HG03520 (cell line): ENCODE measurements around the gene AGK.
"Not testable (repeated sequence)": the region's sequence is repeated elsewhere in the genome, so short reads cannot be mapped to it uniquely, and the experiment has no call there.

ENCODE experiments used
- ATAC-seq: cut with Tn5 transposase; IDR thresholded peaks from one replicate; pipeline ENCODE4 v1.9.1; 2021; ENCODE audit warnings: mild to moderate bottlenecking, moderate library complexity; ENCODE audit not compliant: unreplicated experiment

Gene AGK

DNA sequence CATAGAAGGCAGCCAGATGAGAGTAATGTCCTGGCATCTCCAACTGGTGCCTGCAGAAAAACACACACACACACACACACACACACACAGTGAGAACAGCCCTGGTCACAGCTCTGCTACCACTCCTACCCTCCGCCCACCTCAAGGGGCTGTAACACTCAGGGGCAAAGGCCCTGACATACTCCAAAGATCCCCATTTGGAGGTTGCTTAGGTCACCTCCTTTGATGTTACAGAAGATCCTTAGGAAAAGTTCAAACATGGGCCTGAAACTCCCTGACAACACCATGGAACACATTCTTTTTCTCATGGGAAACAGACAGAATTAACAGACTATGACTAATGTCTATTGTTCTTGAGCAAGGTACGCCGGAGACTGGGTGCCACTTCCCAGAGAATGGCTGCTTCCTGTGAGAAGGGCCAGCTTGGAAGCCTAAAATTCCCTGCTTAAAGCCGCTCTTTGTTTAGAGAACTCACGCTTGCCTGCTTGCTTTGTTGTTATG lies 123.0 kb downstream of the AGK start:
- ATAC-seq: no peak

DNA sequence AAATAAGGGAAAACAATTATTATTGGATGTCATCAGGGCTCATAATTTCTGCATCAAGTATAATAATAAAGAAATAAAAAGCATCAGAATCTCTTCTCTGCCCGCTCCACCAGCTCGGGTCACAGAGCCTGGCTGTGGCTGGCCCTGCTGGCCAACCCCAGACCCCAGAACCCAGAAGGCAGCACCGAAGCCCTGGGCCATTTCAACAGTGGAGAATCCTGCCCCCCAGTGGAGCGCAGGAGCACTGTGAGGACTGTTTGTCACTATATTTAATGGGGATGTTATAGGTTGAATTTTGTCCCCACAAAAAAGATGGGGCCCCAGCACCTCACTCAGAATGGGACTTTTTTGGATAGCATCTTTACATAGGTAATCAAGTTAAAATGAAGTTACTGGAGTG lies 123.5 kb downstream of the AGK start:
- no peak for ATAC-seq

- no peak for ATAC-seq
Measured at GRCh38 chr7:141675436-141676215, 124.4 kb downstream of the AGK start.

DNA sequence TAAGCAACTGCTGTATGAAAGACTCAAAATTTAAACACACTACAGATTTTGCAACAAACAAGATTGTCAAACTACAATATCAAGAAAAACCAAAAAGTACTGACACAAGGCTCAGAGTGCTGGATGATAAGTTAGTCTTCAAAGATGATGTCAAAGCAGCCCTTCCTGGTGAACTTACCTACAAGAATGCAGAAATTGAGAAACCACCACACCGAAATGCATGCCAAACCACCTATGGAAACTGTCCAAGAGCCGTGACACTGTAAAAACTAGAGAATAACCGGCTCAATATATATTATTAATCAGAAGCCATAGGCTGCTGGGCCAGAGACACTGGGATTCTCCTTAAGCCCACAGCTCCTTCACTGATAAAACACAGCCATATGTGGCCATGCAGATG lies 125.4 kb downstream of the AGK start:
- no peak for ATAC-seq

- ATAC-seq: peak; percentile 70
Measured at GRCh38 chr7:141679014-141679413, 127.8 kb downstream of the AGK start.

GRCh38 chr7:141685285-141686023 lies 134.2 kb downstream of the AGK start:
- no peak for ATAC-seq

GRCh38 chr7:141686074-141686473 lies 134.9 kb downstream of the AGK start:
- no peak for ATAC-seq

DNA sequence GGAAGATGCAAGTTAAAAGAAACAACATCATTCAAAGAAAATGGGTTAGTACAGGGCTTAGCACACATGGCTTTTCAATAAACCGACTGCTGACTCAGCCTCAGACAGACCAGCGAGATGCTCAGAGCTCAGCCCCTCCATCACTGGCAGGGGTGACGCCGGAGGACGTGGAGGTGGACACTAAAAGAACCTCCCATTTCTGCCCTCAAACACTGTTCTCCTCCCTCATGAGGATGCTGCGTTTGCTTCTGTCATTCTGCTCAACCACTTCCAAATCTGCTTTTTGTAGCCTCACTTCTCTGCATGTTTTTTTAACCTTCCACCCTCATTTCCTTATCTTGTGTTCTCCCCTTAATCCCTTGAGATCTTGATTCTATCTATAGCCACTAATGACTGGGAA lies 135.5 kb downstream of the AGK start:
- no peak for ATAC-seq

DNA sequence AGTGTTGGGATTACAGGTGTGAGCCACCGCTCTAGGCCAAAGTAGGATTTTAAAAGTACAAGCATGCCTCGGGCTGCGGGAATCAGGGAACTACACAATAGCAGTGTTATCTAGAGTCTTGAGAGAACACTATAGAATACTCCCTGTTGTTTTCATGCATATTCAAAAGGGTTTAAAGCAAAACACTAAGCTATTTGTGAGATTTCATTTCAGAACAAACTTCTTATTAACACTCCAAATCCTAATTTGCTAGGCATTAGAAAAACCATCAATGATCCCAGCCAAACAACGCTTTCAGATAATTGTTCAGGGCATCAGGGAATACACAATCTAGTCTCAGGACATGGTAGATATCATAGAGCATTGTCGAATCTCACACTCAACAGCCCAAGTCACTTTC lies 136.8 kb downstream of the AGK start:
- ATAC-seq: no peak

GRCh38 chr7:141689072-141689825 lies 138.0 kb downstream of the AGK start:
- not testable (repeated sequence) for ATAC-seq

DNA sequence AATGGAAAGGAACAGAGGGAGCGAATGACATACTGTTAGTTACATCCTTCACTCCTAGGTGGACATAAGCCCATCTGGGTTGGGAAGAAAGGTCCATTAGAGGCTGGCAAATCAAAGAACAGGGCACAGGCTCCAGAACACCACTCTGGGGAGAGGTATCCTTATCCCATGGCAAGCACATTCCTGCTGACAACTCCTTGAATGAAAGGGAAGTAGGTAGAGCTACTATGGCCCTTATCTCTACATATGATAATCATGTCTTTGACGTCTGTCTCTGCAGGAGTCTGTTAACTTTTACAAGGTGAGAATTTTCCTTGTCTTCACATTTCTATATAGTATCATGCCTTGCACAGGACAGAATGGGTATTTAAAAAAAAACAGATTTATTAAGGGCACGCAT lies 140.3 kb downstream of the AGK start:
- no peak for ATAC-seq

DNA sequence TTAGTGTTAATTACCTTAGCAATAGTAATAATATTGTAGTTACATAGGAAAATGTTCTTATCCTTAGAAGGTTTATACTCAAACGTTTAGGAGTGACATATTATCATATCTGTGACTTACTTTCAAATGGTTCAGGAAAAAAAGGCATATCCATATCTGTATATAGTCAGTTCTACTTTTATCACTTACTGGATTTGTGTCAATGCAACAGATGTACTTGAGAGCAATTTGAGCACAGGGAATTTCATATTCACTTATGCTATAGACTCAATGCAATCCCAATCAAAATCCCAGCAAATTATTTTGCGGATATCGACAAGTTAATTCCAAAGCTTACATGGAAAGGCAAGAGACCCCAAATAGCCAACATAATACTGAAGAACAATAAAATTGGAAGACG lies 140.8 kb downstream of the AGK start:
- no peak for ATAC-seq

DNA sequence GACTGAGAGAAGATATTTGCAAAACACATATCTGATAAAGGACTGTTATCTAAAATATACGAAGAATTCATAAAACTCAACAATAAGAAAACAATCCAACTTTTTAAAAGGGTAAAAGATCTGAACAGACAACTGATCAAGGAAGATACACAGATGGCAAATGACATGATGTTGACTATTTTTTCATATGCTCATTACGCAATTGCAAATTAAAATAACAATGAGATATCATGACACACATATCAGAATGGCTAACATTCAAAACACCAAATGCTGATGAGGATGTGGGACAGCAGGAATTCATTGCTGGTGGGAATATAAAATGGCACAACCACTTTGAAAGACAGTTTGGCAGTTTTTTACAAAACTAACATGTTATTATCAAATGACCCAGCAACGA lies 141.9 kb downstream of the AGK start:
- no peak for ATAC-seq

- no peak for ATAC-seq
Measured at GRCh38 chr7:141695803-141696289, 144.6 kb downstream of the AGK start.

DNA sequence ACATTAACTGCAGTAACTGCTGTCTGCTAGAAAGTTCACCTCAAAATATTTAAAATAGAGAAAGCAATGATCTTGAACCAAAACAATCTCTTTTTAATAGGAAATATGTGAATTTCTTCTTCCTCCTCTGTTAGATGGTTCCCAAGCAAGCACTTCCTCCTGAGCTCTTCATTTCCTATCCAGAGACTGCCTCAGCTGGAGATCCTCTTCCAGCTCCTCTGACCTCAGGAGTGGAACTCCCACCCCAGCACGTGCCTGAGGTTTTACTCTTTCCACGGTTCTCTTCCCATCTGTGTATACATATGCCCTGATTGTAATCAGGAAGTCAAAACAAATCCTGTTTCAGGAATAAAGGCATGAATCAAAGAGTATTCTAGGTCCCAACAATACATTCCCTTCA lies 145.1 kb downstream of the AGK start:
- ATAC-seq: no peak

DNA sequence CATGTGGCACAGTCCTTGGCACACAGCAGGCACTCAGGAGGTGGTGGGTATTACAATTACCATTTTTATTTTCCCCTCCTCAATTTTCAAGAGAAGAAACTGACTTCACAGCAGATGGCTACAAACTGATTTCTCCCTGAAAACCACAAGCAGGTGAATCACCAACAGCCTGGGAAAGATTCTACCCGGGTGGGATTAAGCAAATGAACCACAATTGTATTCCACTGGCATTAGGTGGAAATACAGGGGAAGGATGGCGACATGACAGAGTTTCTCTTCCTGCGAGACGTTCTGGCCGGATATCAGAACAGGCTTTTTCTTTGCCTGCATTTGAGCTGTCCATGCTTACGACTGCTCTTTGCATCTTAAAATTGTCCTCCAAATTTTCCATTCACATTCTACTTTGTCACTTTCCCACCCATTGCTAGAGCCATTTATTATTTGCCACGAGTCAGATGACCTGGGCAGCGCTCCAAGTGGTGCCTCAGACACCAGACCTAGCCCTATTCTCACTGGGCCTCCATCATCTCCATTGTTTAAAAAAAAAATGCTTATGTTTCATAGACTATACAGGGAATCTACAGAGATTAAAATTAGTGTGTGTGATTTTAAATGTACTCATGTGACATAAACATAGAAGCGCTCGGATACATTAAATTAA lies 146.1 kb downstream of the AGK start:
- ATAC-seq: no peak

DNA sequence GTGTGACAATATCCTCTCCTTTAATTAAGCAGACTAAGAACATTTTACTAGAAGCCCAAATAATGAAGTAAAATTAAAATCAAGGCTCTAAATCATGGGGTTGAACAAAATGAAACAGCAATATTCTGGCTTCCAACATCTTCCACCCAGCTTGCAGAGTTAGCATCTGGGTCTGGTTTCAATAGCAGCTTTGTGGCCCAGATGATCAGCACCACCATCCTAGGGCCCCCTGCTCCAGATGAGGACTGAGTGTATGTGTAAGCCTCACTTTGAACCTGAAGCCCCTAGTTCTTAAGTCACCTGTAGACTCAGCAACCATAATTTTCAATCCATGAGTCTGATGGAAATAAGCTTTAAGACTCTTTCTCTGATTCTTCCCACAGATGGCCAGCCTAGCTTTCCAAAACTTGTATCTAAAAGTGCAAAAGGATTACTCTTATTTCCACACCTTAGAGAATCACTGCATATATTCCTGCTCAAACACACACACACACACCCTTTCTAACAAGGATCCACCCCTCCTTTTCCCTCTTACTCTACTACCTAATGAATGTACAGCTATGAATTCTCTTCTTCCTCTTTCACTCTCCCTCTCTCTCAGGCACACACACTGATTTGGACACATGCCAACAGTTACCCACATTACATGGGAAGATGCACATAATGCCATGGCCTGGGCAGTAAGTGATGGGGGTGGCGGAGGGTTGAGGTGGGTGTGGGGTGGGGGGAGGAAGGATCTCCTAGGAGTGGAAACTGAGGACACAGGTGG lies 147.2 kb downstream of the AGK start:
- no peak for ATAC-seq

- no peak for ATAC-seq
Measured at GRCh38 chr7:141699860-141700259, 148.7 kb downstream of the AGK start.

GRCh38 chr7:141700296-141700847 lies 149.2 kb downstream of the AGK start:
- ATAC-seq: no peak

- ATAC-seq: no peak
Measured at GRCh38 chr7:141700848-141701371, 149.7 kb downstream of the AGK start.
